Neuron (in vitro differentiated cells): ENCODE measurements around the gene NIPAL3.
"Not testable (repeated sequence)": the region's sequence is repeated elsewhere in the genome, so short reads cannot be mapped to it uniquely, and the experiment has no call there.

Source experiments
- H2AFZ ChIP-seq: one replicate; pipeline ENCODE4 v1.6.1; 2013; ENCODE audit warnings: low read depth, mild to moderate bottlenecking, inconsistent platforms, low read length, moderate library complexity
- H3K27me3 ChIP-seq: one replicate; pipeline ENCODE4 v1.6.1; 2013; ENCODE audit warnings: low read length; ENCODE audit not compliant: insufficient read depth
- H3K36me3 ChIP-seq: one replicate; pipeline ENCODE4 v1.6.1; 2013; ENCODE audit warnings: low read length; ENCODE audit not compliant: insufficient read depth
- H3K4me1 ChIP-seq: one replicate; pipeline ENCODE4 v1.6.1; 2013; ENCODE audit warnings: low read length; ENCODE audit not compliant: insufficient read depth
- H3K4me3 ChIP-seq: 2 replicates; pipeline ENCODE4 v1.5.1; 2013; ENCODE audit warnings: mild to moderate bottlenecking, low read length, moderate library complexity
- H3K9me3 ChIP-seq: one replicate; pipeline ENCODE4 v1.6.1; 2013; ENCODE audit warnings: low read length

Gene NIPAL3

GRCh38 chr1:24440436-24440835 is 24.8 kb downstream of the NIPAL3 start:
- no peaks in the 10 kb centered on the region for H3K27me3 ChIP-seq
- no peaks in the 10 kb centered on the region for H3K4me1 ChIP-seq
- H3K9me3 ChIP-seq: no peaks in the 10 kb centered on the region
- H2AFZ ChIP-seq: no peak overlapping the region
- H3K36me3 ChIP-seq: no peaks in the 10 kb centered on the region
- no peak overlapping the region for H3K4me3 ChIP-seq

- Histone ChIP-seq H3K27me3 (no peaks in the 10 kb centered on the region), H2AFZ (no peak overlapping the region), H3K36me3 (no peaks in the 10 kb centered on the region), H3K4me1 (no peaks in the 10 kb centered on the region), H3K9me3 (no peaks in the 10 kb centered on the region), H3K4me3 (no peak overlapping the region)
Observed at GRCh38 chr1:24441480-24441879, 25.9 kb downstream of the NIPAL3 start.

- Histone ChIP-seq H3K27me3 (no peaks in the 10 kb centered on the region), H3K36me3 (no peaks in the 10 kb centered on the region), H3K9me3 (no peaks in the 10 kb centered on the region), H3K4me1 (no peaks in the 10 kb centered on the region), H3K4me3 (no peak overlapping the region), H2AFZ (no peak overlapping the region)
Observed at GRCh38 chr1:24441996-24442668, 26.5 kb downstream of the NIPAL3 start.

GRCh38 chr1:24442764-24443163 is 27.2 kb downstream of the NIPAL3 start:
- H2AFZ ChIP-seq: no peak overlapping the region
- no peaks in the 10 kb centered on the region for H3K9me3 ChIP-seq
- no peaks in the 10 kb centered on the region for H3K36me3 ChIP-seq
- H3K4me1 ChIP-seq: no peaks in the 10 kb centered on the region
- H3K27me3 ChIP-seq: no peaks in the 10 kb centered on the region
- no peak overlapping the region for H3K4me3 ChIP-seq

- H3K4me1 ChIP-seq: no peaks in the 10 kb centered on the region
- H3K4me3 ChIP-seq: no peak overlapping the region
- no peaks in the 10 kb centered on the region for H3K27me3 ChIP-seq
- no peaks in the 10 kb centered on the region for H3K9me3 ChIP-seq
- no peaks in the 10 kb centered on the region for H3K36me3 ChIP-seq
- H2AFZ ChIP-seq: no peak overlapping the region
Observed at GRCh38 chr1:24443241-24443656, 27.6 kb downstream of the NIPAL3 start.

- not testable (repeated sequence) for H3K9me3 ChIP-seq, H3K4me1 ChIP-seq, H3K27me3 ChIP-seq, H2AFZ ChIP-seq, H3K36me3 ChIP-seq, H3K4me3 ChIP-seq
Observed at GRCh38 chr1:24446446-24446845, 30.8 kb downstream of the NIPAL3 start.

- H3K4me3 ChIP-seq: no peak overlapping the region
- H3K4me1 ChIP-seq: no peaks in the 10 kb centered on the region
- H2AFZ ChIP-seq: no peak overlapping the region
Observed at GRCh38 chr1:24450316-24450715, 34.7 kb downstream of the NIPAL3 start.

GRCh38 chr1:24450857-24451397 is 35.3 kb downstream of the NIPAL3 start:
- Histone ChIP-seq H3K27me3 (no peaks in the 10 kb centered on the region), H3K4me1 (no peaks in the 10 kb centered on the region), H2AFZ (no peak overlapping the region), H3K4me3 (no peak overlapping the region), H3K9me3 (no peaks in the 10 kb centered on the region), H3K36me3 (no peaks in the 10 kb centered on the region)

More at GRCh38 chr1:24450316-24450715, 34.7 kb downstream of the NIPAL3 start:
- H3K27me3 ChIP-seq: no peaks in the 10 kb centered on the region
- no peaks in the 10 kb centered on the region for H3K36me3 ChIP-seq
- H3K9me3 ChIP-seq: no peaks in the 10 kb centered on the region

- H3K36me3 ChIP-seq: no peaks in the 10 kb centered on the region
- no peaks in the 10 kb centered on the region for H3K27me3 ChIP-seq
- no peak overlapping the region for H2AFZ ChIP-seq
- H3K9me3 ChIP-seq: no peaks in the 10 kb centered on the region
- no peaks in the 10 kb centered on the region for H3K4me1 ChIP-seq
- no peak overlapping the region for H3K4me3 ChIP-seq
Observed at GRCh38 chr1:24451746-24452145, 36.1 kb downstream of the NIPAL3 start.

- no peak overlapping the region for H3K4me3 ChIP-seq
- H3K4me1 ChIP-seq: no peaks in the 10 kb centered on the region
- H3K27me3 ChIP-seq: no peaks in the 10 kb centered on the region
- H3K9me3 ChIP-seq: no peaks in the 10 kb centered on the region
- H3K36me3 ChIP-seq: no peaks in the 10 kb centered on the region
- no peak overlapping the region for H2AFZ ChIP-seq
Observed at GRCh38 chr1:24452922-24453485, 37.4 kb downstream of the NIPAL3 start.

- Histone ChIP-seq H3K36me3 (no peaks in the 10 kb centered on the region), H2AFZ (no peak overlapping the region), H3K9me3 (no peaks in the 10 kb centered on the region), H3K4me3 (no peak overlapping the region), H3K27me3 (no peaks in the 10 kb centered on the region), H3K4me1 (no peaks in the 10 kb centered on the region)
Observed at GRCh38 chr1:24454673-24455072, 39.1 kb downstream of the NIPAL3 start.

- Histone ChIP-seq H3K9me3 (no peaks in the 10 kb centered on the region), H3K27me3 (no peaks in the 10 kb centered on the region), H3K36me3 (no peaks in the 10 kb centered on the region), H2AFZ (no peak overlapping the region), H3K4me3 (no peak overlapping the region), H3K4me1 (no peaks in the 10 kb centered on the region)
Observed at GRCh38 chr1:24455272-24455671, 39.7 kb downstream of the NIPAL3 start.

- no peaks in the 10 kb centered on the region for H3K9me3 ChIP-seq
- no peak overlapping the region for H2AFZ ChIP-seq
- H3K36me3 ChIP-seq: no peaks in the 10 kb centered on the region
- no peaks in the 10 kb centered on the region for H3K4me1 ChIP-seq
- no peaks in the 10 kb centered on the region for H3K27me3 ChIP-seq
- no peak overlapping the region for H3K4me3 ChIP-seq
Observed at GRCh38 chr1:24457866-24458265, 42.3 kb downstream of the NIPAL3 start.
